NCI-H226 (cell line): Measurements from ENCODE around the gene TPST1.

Experiments
- DNase-seq: peaks from one replicate; pipeline ENCODE4 v3.0.0-alpha.2; 2015

TPST1 gene

GRCh38 chr7:66239467-66239856 is 34.3 kb downstream of the TPST1 start:
- peak; percentile 22 for DNase-seq

DNA sequence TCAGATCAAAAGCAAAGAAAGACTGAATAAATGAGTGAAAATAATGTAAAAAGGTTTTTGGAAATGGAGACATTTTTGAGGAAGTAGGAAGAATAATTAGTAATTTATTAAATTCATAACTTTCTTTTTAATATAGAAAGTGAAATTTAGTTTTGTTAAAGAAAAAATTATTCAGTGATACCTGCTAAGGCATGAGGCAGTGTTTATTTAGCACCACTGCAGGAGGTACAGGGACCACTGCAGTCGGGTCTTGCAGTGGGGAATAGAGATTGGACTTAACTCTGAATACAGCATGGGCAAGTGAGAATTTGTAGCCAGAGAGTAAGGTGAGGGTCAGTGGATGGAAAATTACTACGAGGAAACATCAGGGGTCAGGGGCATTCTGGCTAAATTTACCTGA is 39.9 kb downstream of the TPST1 start:
- no peak for DNase-seq

- DNase-seq = no peak
Observed at GRCh38 chr7:66246554-66247171, 41.5 kb downstream of the TPST1 start.

DNA sequence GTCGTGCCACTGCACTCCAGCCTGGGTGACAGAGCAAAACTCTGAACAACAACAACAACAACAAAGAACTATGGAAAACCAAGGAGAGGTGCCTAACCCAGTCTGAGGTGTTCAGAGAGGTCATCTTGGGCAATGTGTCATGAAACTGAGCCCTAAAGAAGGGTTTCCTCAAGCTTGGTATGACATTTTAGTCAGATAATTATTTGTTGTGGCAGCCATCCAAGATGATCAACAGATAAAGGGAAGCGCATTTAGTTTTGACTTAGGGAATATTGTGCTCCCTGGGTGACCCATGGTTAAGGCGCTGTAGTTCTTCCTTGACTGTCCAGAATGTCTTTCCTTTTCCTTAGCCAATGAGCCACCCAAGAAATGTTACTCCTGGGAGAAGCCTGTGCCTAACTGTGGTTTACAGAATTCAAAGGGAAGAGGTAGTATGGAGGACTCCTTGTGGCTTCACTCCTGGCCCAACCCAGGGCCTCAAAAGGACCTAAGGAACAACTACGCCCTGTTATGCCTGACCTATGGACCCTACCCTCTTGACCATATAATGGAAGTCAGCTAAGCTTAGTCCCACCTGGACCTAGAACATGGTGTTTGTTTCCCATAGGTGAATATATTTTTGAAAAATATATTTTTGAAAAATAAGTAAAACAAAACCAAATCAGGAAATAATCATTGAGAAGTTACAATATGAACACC is 42.4 kb downstream of the TPST1 start:
- no peak for DNase-seq

GRCh38 chr7:66250711-66251110 is 45.6 kb downstream of the TPST1 start:
- peak; percentile 48 for DNase-seq

DNA sequence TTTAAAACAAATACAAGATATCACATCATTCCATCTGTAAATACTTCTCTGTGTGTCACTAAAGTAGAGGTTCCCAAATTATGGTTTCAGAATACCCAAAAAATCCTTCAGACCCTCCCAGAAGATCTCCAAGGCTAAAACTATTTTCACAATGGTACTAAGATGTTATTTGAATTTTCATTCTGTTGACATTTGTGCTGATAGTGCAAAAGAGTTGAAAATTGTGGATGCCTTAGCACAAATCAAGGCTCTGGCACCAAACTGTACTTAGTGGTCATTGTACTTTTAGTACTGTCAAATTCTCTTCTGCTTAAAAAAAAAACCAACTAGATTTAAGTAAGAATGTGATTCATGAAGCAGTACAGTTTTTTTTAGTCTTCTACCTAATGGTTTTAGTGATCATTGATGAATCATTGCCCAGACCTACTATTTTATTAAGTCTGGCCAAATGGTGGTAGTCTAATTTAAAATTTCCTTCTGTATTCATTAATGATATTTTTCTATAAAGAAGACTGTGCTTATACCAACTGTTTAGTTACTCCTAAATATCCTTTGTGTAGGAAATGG is 50.5 kb downstream of the TPST1 start:
- no peak for DNase-seq

DNA sequence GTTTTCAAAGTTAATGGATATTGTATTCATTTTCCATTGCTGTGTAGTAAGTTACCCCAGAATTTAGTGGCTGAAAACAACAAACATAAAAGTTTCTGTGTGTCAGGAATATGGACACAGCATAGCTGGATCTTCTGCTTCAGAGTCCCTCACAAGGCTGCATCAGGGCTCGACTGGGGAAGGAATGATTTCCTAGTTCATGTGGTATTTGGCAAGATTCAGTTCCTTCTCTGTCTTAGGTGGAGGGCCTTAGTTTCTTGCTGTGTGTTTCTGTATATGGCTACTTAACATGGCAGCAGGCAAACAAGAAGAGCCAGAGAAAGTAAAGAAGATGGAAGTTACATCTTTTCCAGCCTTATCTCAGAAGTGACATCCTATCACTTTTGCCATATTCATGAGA is 51.1 kb downstream of the TPST1 start:
- DNase-seq = no peak

GRCh38 chr7:66257481-66257880 is 52.3 kb downstream of the TPST1 start:
- DNase-seq = no peak

- no peak for DNase-seq
Observed at GRCh38 chr7:66258409-66258808, 53.3 kb downstream of the TPST1 start.

- no peak for DNase-seq
Observed at GRCh38 chr7:66261941-66262340, 56.8 kb downstream of the TPST1 start.

DNA sequence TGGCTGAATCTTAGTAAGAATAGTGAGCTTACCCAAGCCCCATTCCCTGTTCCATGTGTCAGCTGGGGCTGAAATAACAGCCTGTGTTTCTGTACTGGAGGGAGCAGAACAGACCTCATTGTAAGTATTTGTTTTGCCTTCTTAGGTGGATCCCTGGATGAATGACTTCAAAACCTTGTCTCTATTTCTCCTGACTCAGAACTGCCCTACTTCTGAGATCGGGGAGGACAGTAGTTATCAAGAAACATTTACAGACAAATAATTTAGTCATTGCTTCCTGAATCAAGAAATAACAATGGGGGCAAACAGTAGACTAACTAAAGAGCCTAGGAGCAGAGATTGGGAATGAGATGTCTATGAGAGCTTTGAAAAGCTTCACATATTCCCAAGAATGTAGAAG is 58.8 kb downstream of the TPST1 start:
- DNase-seq = no peak

DNA sequence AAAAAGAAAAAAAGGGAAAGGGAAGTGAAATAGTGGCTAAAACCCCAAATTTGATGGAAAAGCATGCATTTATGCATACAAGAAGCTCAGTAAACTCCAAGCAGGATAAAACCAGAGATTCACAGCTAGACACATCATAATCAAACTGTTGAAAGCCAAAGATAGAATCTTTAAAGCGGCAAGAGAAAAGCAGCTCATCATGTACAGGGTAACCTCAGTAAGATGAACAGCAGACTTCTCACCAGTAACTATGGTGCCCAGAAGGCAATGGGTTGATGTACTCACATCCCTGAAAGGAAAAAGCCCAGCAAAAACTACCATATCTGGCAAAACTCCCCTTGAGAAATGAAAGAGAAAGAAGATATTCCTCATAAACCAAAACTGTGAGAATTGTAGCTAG is 60.4 kb downstream of the TPST1 start:
- peak; percentile 41 for DNase-seq

GRCh38 chr7:66267249-66267648 is 62.1 kb downstream of the TPST1 start:
- DNase-seq = peak; percentile 55

DNA sequence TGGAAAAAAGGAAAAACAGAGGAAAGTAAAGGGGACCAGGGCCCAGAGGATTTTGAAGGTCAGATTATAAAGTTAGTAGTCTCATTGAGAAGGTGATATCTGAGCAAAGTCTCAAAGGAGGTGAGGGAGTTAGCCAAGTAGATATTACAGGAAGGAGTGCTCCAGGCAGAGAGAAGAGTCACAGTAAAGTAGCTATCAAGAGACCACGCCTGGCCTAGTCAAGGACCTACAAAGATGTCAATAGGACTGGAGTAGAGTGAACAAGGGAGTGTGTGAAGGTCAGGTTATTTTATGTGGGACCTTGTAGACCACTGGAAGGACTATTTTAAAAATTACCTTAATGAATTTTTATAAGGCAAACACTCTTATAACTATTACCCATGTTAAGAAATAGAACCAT is 64.8 kb downstream of the TPST1 start:
- DNase-seq = no peak

DNA sequence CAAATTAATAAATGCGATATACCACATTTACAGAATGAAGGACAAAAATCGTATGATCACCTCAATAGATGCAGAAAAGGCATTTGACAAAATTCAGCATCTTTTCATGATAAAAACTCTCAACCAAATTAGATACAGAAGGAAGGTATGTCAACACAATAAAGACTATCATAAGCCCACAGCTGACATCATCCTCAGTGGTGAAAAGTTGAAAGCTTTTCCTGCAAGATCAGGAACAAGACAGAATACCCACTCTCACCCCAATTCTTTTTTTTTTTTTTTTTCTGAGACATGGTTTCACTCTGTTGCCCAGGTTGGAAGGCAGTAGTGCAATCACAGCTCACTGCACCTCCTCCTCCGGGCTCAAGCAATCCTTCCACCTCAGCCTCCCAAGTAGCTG is 67.2 kb downstream of the TPST1 start:
- DNase-seq = no peak

GRCh38 chr7:66276363-66276762 is 71.2 kb downstream of the TPST1 start:
- no peak for DNase-seq

DNA sequence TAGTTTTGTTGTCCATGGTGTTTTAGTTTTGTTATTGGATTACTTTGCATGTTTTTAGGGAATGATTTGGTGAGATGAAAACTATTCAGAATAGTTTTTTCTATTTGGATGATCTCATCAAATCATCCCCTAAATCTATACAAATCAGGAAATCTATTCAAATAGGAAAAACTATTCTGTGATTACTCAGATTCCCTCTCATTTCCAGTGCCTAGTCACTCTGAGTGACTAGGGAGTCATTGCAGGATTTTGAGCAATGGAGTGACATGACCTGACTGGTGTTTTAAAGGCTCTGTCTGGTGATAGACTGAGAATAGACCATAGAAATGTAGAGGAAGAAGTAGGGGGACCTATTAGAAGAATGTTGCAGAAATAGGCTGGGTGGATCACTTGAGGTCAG is 72.4 kb downstream of the TPST1 start:
- DNase-seq = no peak

DNA sequence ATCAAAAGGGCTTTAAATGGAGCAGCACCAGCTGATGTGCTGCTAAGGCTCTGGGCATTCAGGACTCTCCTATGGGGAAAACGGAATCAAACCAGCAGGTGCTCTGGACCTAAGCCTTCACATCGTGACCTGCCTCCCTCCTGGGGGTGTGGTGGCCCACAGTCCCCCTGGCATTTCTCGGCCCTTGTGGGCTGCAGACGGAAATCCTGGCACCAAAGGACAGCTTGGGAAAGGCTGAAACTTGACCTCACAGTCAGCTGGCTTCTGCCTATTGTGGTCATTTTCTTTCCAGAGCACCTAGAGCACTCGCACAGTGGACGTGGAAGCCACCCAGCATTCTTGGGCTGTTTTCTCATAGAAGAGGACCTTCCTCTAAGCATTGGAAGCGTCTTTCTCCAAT is 74.8 kb downstream of the TPST1 start:
- no peak for DNase-seq

DNA sequence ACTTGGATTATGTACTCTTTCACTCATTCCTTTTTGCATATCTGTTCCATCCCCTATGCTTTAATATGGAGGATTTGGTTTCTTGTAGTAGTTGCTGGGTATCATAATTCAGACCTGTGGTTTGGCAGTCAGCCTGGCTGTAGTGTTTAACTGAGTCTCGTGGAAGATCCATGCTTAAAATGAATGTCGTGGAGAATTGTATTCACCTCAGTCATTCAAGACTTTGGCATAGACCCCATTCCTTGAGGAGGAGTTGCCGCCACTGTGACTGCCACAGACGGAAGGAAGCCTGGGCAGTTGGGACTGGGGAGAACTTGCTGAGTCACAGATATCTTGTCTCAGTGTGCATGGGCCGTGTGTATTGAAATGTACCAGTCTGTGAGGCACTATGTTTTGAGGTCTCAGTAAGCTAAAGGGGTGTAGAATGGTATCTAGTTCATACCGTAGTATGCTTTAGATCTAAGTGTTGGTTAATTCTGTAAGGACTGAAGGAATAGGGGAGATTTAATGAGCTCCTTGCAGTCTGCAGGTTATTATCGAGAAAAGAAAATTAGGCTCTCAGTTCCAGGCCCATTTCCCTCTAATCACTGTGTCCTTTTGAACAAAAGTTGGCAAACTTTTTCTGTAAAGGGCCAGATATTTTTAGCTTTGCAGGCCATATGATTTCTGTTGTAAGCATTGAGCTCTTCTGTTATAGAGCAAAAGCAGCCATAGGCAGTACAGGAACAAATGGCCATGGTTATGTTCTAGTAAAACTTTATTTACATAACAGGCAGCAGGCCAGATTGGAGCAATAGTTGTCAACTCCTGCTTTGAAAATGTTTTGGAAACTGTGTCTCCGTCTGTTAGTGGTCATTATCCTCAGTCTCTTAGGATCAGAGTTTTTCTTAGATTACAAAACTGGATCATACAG is 76.8 kb downstream of the TPST1 start:
- DNase-seq = peak; percentile 87

DNA sequence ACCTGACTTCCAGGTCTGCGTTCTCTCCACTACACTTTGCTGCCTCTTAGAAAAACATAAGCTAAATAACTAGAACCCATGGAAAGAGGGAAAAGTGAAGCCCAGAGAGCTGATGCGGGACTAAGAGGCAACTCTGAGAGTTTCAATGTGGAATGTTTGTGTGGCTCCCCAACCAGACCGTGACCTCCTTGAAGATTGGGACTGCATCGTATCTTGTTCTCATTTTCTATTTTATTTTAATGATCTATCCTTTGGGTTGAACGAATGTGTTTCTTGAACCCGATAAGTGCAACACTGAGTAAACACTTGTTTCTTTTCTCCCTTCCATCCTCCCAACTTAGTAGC is 77.4 kb downstream of the TPST1 start:
- DNase-seq = no peak

DNA sequence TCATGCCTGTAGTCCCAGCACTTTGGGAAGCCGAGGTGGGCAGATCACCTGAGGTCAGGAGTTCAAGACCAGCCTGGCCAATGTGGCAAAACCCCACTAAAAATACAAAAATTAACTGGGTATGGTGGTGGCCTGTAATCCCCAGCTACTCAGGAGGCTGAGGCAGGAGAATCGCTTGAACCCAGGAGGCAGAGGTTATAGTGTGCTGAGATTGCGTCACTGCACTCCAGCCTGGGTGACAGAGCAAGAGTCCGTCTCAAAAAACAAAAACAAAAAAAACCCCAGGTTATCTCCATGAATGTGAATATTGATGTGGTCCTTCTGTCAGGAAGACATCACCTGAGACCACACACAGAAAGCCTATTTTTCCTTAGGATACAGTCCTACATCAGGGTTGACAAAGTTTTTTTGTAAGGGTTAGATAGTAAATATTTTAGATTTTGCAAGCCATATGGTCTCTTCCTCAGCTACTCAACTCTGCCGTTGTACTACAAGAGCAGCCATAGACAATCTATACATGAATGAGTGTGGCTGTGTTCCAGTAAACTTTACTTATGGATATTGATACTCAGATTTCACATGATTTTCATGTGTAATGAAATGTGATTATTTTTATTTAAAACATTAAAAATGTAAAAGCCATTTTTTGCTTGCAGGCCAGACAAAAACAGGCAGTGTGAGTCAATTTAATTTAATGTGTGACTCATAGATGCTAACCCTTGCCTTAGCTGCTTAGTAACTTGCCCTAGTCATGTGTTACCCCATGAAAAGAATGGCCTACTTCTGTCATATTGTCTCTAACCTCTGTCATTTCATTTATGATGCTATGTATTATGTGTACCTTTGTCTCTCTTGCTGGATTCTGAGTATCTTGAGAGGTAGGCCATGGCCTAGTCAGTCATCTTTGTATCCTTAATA is 78.1 kb downstream of the TPST1 start:
- DNase-seq = peak; percentile 66

DNA sequence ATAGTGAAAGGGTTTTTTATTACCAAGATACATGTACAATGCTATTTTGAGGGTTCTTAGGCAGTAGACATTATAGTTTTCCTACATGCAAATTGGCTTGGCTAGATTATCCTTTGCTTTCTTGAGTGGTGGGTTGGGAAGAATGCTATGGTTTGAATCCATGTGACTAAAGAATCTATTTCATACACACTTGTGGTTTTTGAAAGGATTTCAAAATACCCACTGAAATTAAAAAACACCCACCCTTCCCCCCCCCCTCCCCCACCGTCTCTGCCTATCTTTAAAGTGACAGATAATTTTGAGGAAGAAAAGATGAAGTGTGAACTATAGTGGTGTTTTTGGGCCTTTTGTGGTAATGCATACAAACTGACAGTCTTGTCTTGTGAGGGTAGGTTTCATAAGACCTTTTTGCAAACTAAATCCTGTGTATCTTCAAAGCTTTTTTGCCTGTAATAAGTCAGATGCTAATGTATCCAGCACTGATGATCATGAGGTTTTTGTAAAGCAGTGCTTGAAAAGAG is 90.9 kb downstream of the TPST1 start:
- no peak for DNase-seq
